ENCODE measurements around the gene IGSF6. TPM values are rescaled to one million over a fixed set of nuclear protein-coding genes. Genes with fewer than 3 reads are reported as not detected.

Gene IGSF6
- total and polyA plus RNA-seq, 2 experiments from 2014 or later, result 0.13 TPM; not detected in 1

- Histone ChIP-seq H3K4me3 (peak within 1 kb of the TSS; percentile 97), H3K27me3 (no peaks in the 10 kb centered on the region), H3K4me1 (ENCODE audit: low read depth) (peaks cover 15% of the 10 kb centered on the region), H3K27ac (peak within 1 kb of the TSS; percentile 97), H3K9me3 (ENCODE audit: low read depth) (no peaks in the 10 kb centered on the region), H3K36me3 (no peaks in the 10 kb centered on the region)
- DNase-seq (ENCODE audit: low read depth in 1 of 2, low spot score in 1 of 2), result peak; percentile 97
- no peak for TF ChIP-seq CTCF (IDR thresholded peaks at IDR 0.05; ENCODE audit: low read depth, low read length)
Measured at GRCh38 chr16:21599122-21600030, 53.0 kb downstream of the IGSF6 start, which contains the start of gene METTL9. METTL9 (plus strand) TSS chr16:21599577; CDS start chr16:21599734, 157 bp downstream.

GRCh38 chr16:21598701-21599121, 53.7 kb downstream of the IGSF6 start:
- TF ChIP-seq CTCF (IDR thresholded peaks at IDR 0.05; ENCODE audit: low read depth, low read length), result no peak
- Histone ChIP-seq H3K36me3 (no peaks in the 10 kb centered on the region), H3K27ac (peak overlapping the region; percentile 97), H3K4me3 (peak overlapping the region; percentile 97), H3K27me3 (no peaks in the 10 kb centered on the region), H3K9me3 (ENCODE audit: low read depth) (no peaks in the 10 kb centered on the region), H3K4me1 (ENCODE audit: low read depth) (peaks cover 9% of the 10 kb centered on the region)
- peak in 1 of 2 donors; percentile 37 for DNase-seq (ENCODE audit: low read depth in 1 of 2, low spot score in 1 of 2)

- Histone ChIP-seq H3K36me3 (no peaks in the 10 kb centered on the region), H3K4me3 (no peak overlapping the region), H3K4me1 (ENCODE audit: low read depth) (peaks cover 9% of the 10 kb centered on the region), H3K27ac (no peak overlapping the region), H3K9me3 (ENCODE audit: low read depth) (no peaks in the 10 kb centered on the region), H3K27me3 (no peaks in the 10 kb centered on the region)
- no peak for TF ChIP-seq CTCF (IDR thresholded peaks at IDR 0.05; ENCODE audit: low read depth, low read length)
- DNase-seq (ENCODE audit: low read depth in 1 of 2, low spot score in 1 of 2), result no peak
Measured at GRCh38 chr16:21598206-21598605, 54.2 kb downstream of the IGSF6 start.

- DNase-seq (ENCODE audit: low read depth in 1 of 2, low spot score in 1 of 2), result no peak
- no peak for TF ChIP-seq CTCF (IDR thresholded peaks at IDR 0.05; ENCODE audit: low read depth, low read length)
- Histone ChIP-seq H3K36me3 (no peaks in the 10 kb centered on the region), H3K27ac (no peak overlapping the region), H3K9me3 (ENCODE audit: low read depth) (no peaks in the 10 kb centered on the region), H3K4me3 (no peak overlapping the region), H3K27me3 (no peaks in the 10 kb centered on the region), H3K4me1 (ENCODE audit: low read depth) (peaks cover 9% of the 10 kb centered on the region)
Measured at GRCh38 chr16:21597561-21598030, 54.8 kb downstream of the IGSF6 start.

GRCh38 chr16:21593530-21594289, 58.7 kb downstream of the IGSF6 start:
- DNase-seq (ENCODE audit: low read depth in 1 of 2, low spot score in 1 of 2), result no peak
- H3K4me1 ChIP-seq (ENCODE audit: low read depth), result no peaks in the 10 kb centered on the region
- no peak overlapping the region for H3K4me3 ChIP-seq
- H3K36me3 ChIP-seq, result no peaks in the 10 kb centered on the region
- no peaks in the 10 kb centered on the region for H3K9me3 ChIP-seq (ENCODE audit: low read depth)
- peak overlapping the region; percentile 22 for H3K27ac ChIP-seq
- no peak for TF ChIP-seq CTCF (IDR thresholded peaks at IDR 0.05; ENCODE audit: low read depth, low read length)
- H3K27me3 ChIP-seq, result no peaks in the 10 kb centered on the region
